HG02870 (cell line): ENCODE data around the gene TMEM61.
A peak's percentile ranks its signal among the peaks of the same experiment; 100 is the strongest.

Experiments
- ATAC-seq: cut with Tn5 transposase; IDR thresholded peaks from one replicate; pipeline ENCODE4 v1.9.1; 2021; ENCODE audit warnings: mild to moderate bottlenecking, moderate library complexity; ENCODE audit not compliant: unreplicated experiment

The TMEM61 gene

GRCh38 chr1:54984131-54984842, 3.9 kb downstream of the TMEM61 start:
- no peak for ATAC-seq

- no peak for ATAC-seq
Measured at GRCh38 chr1:54985556-54985955, 5.1 kb downstream of the TMEM61 start.

GRCh38 chr1:54986025-54986424, 5.6 kb downstream of the TMEM61 start:
- no peak for ATAC-seq

GRCh38 chr1:54986533-54986932, 6.1 kb downstream of the TMEM61 start:
- ATAC-seq = no peak

- no peak for ATAC-seq
Measured at GRCh38 chr1:54987427-54987826, 7.0 kb downstream of the TMEM61 start.

- ATAC-seq = no peak
Measured at GRCh38 chr1:54987919-54988705, 7.7 kb downstream of the TMEM61 start.

GRCh38 chr1:54988975-54989374, 8.5 kb downstream of the TMEM61 start:
- ATAC-seq = no peak

GRCh38 chr1:54989473-54989872, 9.0 kb downstream of the TMEM61 start:
- no peak for ATAC-seq

GRCh38 chr1:54989968-54990810, 9.8 kb downstream of the TMEM61 start:
- ATAC-seq = no peak

- ATAC-seq = no peak
Measured at GRCh38 chr1:54990916-54991315, 10.5 kb downstream of the TMEM61 start.

- ATAC-seq = no peak
Measured at GRCh38 chr1:54991939-54992338, 11.5 kb downstream of the TMEM61 start.

GRCh38 chr1:54993140-54993539, 12.7 kb downstream of the TMEM61 start:
- no peak for ATAC-seq

- ATAC-seq = no peak
Measured at GRCh38 chr1:54994355-54994990, 14.0 kb downstream of the TMEM61 start.

GRCh38 chr1:54995013-54995760, 14.8 kb downstream of the TMEM61 start:
- ATAC-seq = no peak

- no peak for ATAC-seq
Measured at GRCh38 chr1:54995835-54996234, 15.4 kb downstream of the TMEM61 start.

- ATAC-seq = peak; percentile 64
Measured at GRCh38 chr1:54996359-54996868, 16.0 kb downstream of the TMEM61 start.

GRCh38 chr1:54996869-54997710, 16.7 kb downstream of the TMEM61 start:
- no peak for ATAC-seq

- no peak for ATAC-seq
Measured at GRCh38 chr1:54997711-54997986, 17.2 kb downstream of the TMEM61 start.

- ATAC-seq = no peak
Measured at GRCh38 chr1:54998100-54998499, 17.7 kb downstream of the TMEM61 start.
